SH-SY5Y (cell line): ENCODE data around the gene TOP3A.

ENCODE experiments used
- GATA2 ChIP-seq: IDR thresholded peaks from 2 replicates; pipeline ENCODE4 v1.6.1; 2011; ENCODE audit warnings: mild to moderate bottlenecking, low read depth, low read length
- GATA3 ChIP-seq: IDR thresholded peaks from 2 replicates; pipeline ENCODE4 v1.6.1; 2011; ENCODE audit warnings: low read depth, mild to moderate bottlenecking, low read length, moderate library complexity

GRCh38 chr17:18300725-18301480, 13.9 kb downstream of the TOP3A start:
- no peak for TF ChIP-seq GATA2
- TF ChIP-seq GATA3 = no peak
